Transverse colon (tissue), 4 donors: Measurements from ENCODE around the gene SPIRE1. TPM values are rescaled to one million over a fixed set of nuclear protein-coding genes. Genes with fewer than 3 reads are reported as not detected.
"Not testable (repeated sequence)": the region's sequence is repeated elsewhere in the genome, so short reads cannot be mapped to it uniquely, and the experiment has no call there.

Experiments
- DNase-seq: peaks from one replicate; pipeline ENCODE4 v3.0.0-alpha.2; 2019
- H3K27ac ChIP-seq, 4 donors: fragments of 200-600 bp; sonication (generic); 2 replicates each; pipeline ENCODE4 v1.5.1; 2016 to 2018; ENCODE audit warnings: inconsistent platforms in 4 of 4
- H3K27me3 ChIP-seq: fragments of 200-600 bp; sonication (generic); 2 replicates; pipeline ENCODE4 v1.5.1; 2017; ENCODE audit warnings: inconsistent platforms
- H3K36me3 ChIP-seq, 4 donors: fragments of 200-600 bp; sonication (generic); 2 replicates each; pipeline ENCODE4 v1.5.1; 2017 to 2019; ENCODE audit warnings: inconsistent platforms in 4 of 4
- H3K4me1 ChIP-seq, 4 donors: fragments of 200-600 bp; sonication (generic); 2 replicates each; pipeline ENCODE4 v1.5.1; 2017 to 2020; ENCODE audit warnings: inconsistent platforms in 4 of 4
- H3K4me3 ChIP-seq, 4 donors: fragments of 200-600 bp; sonication (generic); 1 replicate in 1 of 4; 2 replicates in 3 of 4; pipeline versions ENCODE4 v1.5.1 to v1.6.1; 2017 to 2019; ENCODE audit warnings: inconsistent platforms in 4 of 4
- H3K9me3 ChIP-seq, 2 donors: fragments of 200-600 bp; sonication (generic); 2 replicates each; pipeline ENCODE4 v1.5.1; 2017 to 2019; ENCODE audit warnings: inconsistent platforms in 2 of 2
- CTCF ChIP-seq, 5 experiments: fragments of 200-600 bp in 3 of 5; fragments of 450-650 bp in 2 of 5; sonication (generic) in 3 of 5; IDR thresholded peaks; 1 replicate in 2 of 5; 2 replicates in 3 of 5; pipeline ENCODE4 v1.5.1; 2016 to 2017; ENCODE audit warnings: antibody characterized with exemption in 5 of 5, inconsistent platforms in 3 of 5, mild to moderate bottlenecking in 2 of 5, moderate library complexity in 1 of 5
- EP300 ChIP-seq: sonication (generic); formaldehyde crosslinking; IDR thresholded peaks from one replicate; pipeline ENCODE4 v1.6.1; 2017; ENCODE audit warnings: antibody characterized with exemption, low read depth
- POLR2A ChIP-seq: fragments of 450-650 bp; IDR thresholded peaks from one replicate; pipeline ENCODE4 v1.6.1; 2016; ENCODE audit warnings: antibody characterized with exemption, mild to moderate bottlenecking, moderate library complexity
- POLR2AphosphoS5 ChIP-seq, 3 donors: sonication (generic); formaldehyde crosslinking; IDR thresholded peaks; one replicate each; pipeline ENCODE4 v1.6.1; 2016; ENCODE audit warnings: antibody characterized with exemption in 3 of 3
- WGBS, 2 donors: methylation state at CpG; one replicate each; pipeline ENCODE4 v1.1.5; 2018; ENCODE audit warnings: low coverage in 1 of 2; 5-methylcytosine and 5-hydroxymethylcytosine counted together
- in situ Hi-C, 4 donors: fragments of 200-750 bp; cut with MboI; loops; one replicate each; pipeline versions ENCODE4 v1.15.0 to v1.15.1; 2017; ENCODE audit warnings: low sequenced_read_pairs in 3 of 4, low pct_ligation_motif_present in 1 of 4, low pct_unique_long_range_greater_than_20kb in 1 of 4
- intact Hi-C: fragments of 100-400 bp; cut with DNase I; formaldehyde crosslinking; loops from one replicate; pipeline ENCODE4 v1.15.1; 2023; ENCODE audit warnings: low total_unique reads
- total RNA-seq, 4 donors: library from RNA; depleted of rRNA; stranded (reverse); fragments of >200 nt; gene quantifications; one replicate each; pipeline ENCODE4 v1.1.0, GENCODE V29; 2016

SPIRE1 gene
- total RNA-seq, 4 donors from 2014 or later = 6.0 to 7.8 (median 6.8) TPM

GRCh38 chr18:12559319-12559718 lies 98.6 kb downstream of the SPIRE1 start:
- Histone ChIP-seq H3K4me1 (no peaks in the 10 kb centered on the region), H3K9me3 (peaks cover 4 to 18% of the 10 kb centered on the region in 2 donors), H3K27me3 (no peaks in the 10 kb centered on the region), H3K36me3 (no peaks in the 10 kb centered on the region), H3K27ac (no peak overlapping the region), H3K4me3 (no peak overlapping the region)
- DNase-seq = no peak
- TF ChIP-seq POLR2A = no peak
- TF ChIP-seq CTCF (IDR thresholded peaks at IDR 0.05) = no peak
- TF ChIP-seq POLR2AphosphoS5 (IDR thresholded peaks at IDR 0.05) = no peak
- no peak for TF ChIP-seq EP300
- 93 to 97% methylated on average over 5 to 23 of the region's 24 CpGs for WGBS, 2 donors
- in situ Hi-C loops (no loop called here), intact Hi-C loops (no loop called here)

DNA sequence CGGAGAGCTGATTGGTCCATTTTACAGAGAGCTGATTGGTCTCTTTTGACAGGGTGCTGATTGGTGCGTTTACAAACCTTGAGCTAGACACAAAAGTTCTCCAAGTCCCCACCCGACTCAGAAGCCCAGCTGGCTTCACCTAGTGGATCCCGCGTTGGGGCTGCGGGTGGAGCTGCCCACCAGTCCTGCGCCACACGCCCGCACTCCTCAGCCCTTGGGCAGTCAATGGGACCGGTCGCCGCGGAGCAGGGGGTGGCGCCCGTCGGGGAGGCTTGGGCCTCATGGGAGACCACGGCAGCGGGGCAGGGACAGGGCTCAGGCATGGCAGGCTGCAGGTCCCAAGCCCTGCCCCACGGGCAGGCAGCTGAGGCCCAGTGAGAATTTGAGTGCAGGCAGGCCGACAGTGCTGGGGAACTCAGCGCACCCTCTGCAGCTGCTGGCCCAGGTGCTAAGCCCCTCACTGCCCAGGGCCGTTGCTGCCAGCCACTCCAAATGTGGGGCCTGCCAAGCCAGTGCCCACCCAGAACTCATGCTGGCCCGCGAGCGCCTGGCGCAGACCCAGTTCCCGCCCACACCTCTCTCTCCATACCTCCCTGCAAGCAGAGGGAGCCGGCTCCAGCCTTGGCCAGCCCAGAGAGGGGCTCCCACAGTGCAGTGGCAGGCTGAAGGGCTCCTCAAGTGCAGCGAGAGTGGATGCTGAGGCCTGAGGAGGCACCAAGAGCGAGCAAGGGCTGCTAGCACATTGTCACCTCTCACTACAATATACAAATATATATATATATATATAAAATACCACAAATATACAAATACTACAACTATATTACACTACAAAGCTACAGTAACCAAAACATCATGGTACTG lies 100.7 kb downstream of the SPIRE1 start:
- TF ChIP-seq EP300 = no peak
- 83 to 95% methylated on average over 1 to 30 of the region's 30 CpGs for WGBS, 2 donors
- in situ Hi-C loops = no loop called here
- no peak for DNase-seq
- Histone ChIP-seq H3K4me1 (peaks cover 0 to 2% (median 0%) of the 10 kb centered on the region in 4 donors), H3K4me3 (no peak overlapping the region), H3K27ac (no peak overlapping the region), H3K36me3 (no peaks in the 10 kb centered on the region), H3K27me3 (no peaks in the 10 kb centered on the region), H3K9me3 (peaks cover 4 to 18% of the 10 kb centered on the region in 2 donors)
- intact Hi-C loops = no loop called here

DNA sequence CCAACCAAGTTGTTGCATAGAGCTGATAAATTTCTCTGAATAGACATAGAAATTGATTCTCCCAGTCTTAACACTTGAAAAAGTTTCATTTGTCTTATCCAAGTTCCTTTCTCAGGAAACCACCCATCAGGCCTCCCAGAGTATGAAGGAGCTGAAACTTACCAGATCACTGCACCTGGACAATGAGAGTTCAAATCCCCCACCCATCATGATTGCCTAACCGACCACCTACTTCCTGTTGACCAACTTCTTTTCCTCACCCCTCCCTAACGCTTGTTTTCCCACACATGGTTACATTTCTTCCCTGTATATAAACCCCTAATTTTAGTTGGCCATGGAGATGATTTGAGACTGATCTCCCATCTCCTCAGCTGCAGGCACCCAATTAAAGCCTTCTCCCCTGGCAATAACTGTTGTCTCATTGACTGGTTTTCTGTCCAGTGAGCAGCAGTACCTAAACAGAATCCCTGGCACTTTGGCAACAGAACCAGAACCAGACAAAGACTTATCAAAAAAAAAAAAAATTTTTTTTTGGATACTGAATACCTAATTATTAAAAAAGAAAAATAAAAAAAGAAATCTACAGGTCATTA lies 103.0 kb downstream of the SPIRE1 start:
- DNase-seq = no peak
- 65 to 78% methylated on average over 2 of the region's 2 CpGs for WGBS, 2 donors
- intact Hi-C loops = no loop called here
- in situ Hi-C loops = no loop called here
- TF ChIP-seq EP300 = no peak
- TF ChIP-seq POLR2AphosphoS5 (IDR thresholded peaks at IDR 0.05) = no peak
- no peak for TF ChIP-seq POLR2A
- no peak for TF ChIP-seq CTCF (IDR thresholded peaks at IDR 0.05)
- H3K36me3 ChIP-seq = no peaks in the 10 kb centered on the region
- no peaks in the 10 kb centered on the region for H3K27me3 ChIP-seq
- H3K9me3 ChIP-seq = peaks cover 0 to 13% of the 10 kb centered on the region in 2 donors
- no peak overlapping the region for H3K4me3 ChIP-seq
- H3K27ac ChIP-seq = no peak overlapping the region
- peaks cover 0 to 7% (median 0%) of the 10 kb centered on the region in 4 donors for H3K4me1 ChIP-seq

DNA sequence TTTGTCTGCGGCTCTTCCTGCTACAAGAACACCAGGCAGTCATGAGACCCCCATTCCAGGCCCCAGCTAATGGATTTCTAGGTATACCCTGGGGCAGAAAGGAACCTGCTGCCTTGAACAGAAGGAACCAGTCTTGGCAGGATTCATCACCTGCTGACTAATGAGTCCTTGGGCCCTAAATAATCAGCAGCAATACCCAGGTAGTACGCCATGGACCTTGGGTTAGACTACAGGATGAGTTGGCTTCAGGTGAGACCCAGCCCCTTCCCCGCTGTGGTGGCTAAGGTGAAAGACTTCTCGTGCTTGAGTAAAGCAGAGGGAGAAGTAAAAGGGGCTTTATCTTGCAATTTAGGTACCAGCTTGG lies 105.0 kb downstream of the SPIRE1 start:
- in situ Hi-C loops (no loop called here), intact Hi-C loops (no loop called here)
- H3K27ac ChIP-seq = no peak overlapping the region
- no peaks in the 10 kb centered on the region for H3K27me3 ChIP-seq
- H3K36me3 ChIP-seq = no peaks in the 10 kb centered on the region
- TF ChIP-seq POLR2AphosphoS5 (IDR thresholded peaks at IDR 0.05) (no peak), POLR2A (no peak), EP300 (no peak), CTCF (IDR thresholded peaks at IDR 0.05) (no peak)
- DNase-seq = no peak
- peaks cover 0 to 7% (median 0%) of the 10 kb centered on the region in 4 donors for H3K4me1 ChIP-seq
- peaks cover 0 to 13% of the 10 kb centered on the region in 2 donors for H3K9me3 ChIP-seq
- H3K4me3 ChIP-seq = no peak overlapping the region
- WGBS, 2 donors = 88% methylated on average over 4 of the region's 4 CpGs; no CpG with 5 or more reads in 1 of the 2 donors

- H3K27ac ChIP-seq, H3K27me3 ChIP-seq, H3K36me3 ChIP-seq, in situ Hi-C loops, H3K4me3 ChIP-seq, H3K9me3 ChIP-seq, H3K4me1 ChIP-seq, intact Hi-C loops, DNase-seq: not testable (repeated sequence)
- 60 to 72% methylated on average over 1 to 13 of the region's 13 CpGs for whole genome bisulfite sequencing, 2 donors
These were observed 105.7 kb downstream of the SPIRE1 start for GRCh38 chr18:12551943-12552878.

GRCh38 chr18:12551466-12551865 lies 106.4 kb downstream of the SPIRE1 start:
- in situ Hi-C loops, H3K4me1 ChIP-seq, H3K27ac ChIP-seq, H3K36me3 ChIP-seq, H3K4me3 ChIP-seq, intact Hi-C loops, H3K27me3 ChIP-seq, H3K9me3 ChIP-seq, DNase-seq: not testable (repeated sequence)
- WGBS, 2 donors = 88 to 91% methylated on average over 6 to 13 of the region's 13 CpGs
